ENCODE measurements around the gene GALT.
"Not testable (repeated sequence)": the region's sequence is repeated elsewhere in the genome, so short reads cannot be mapped to it uniquely, and the experiment has no call there.

Gene GALT

GRCh38 chr9:34627716-34628655 is 18.5 kb upstream of the GALT start:
- DNase-seq, result no peak

DNA sequence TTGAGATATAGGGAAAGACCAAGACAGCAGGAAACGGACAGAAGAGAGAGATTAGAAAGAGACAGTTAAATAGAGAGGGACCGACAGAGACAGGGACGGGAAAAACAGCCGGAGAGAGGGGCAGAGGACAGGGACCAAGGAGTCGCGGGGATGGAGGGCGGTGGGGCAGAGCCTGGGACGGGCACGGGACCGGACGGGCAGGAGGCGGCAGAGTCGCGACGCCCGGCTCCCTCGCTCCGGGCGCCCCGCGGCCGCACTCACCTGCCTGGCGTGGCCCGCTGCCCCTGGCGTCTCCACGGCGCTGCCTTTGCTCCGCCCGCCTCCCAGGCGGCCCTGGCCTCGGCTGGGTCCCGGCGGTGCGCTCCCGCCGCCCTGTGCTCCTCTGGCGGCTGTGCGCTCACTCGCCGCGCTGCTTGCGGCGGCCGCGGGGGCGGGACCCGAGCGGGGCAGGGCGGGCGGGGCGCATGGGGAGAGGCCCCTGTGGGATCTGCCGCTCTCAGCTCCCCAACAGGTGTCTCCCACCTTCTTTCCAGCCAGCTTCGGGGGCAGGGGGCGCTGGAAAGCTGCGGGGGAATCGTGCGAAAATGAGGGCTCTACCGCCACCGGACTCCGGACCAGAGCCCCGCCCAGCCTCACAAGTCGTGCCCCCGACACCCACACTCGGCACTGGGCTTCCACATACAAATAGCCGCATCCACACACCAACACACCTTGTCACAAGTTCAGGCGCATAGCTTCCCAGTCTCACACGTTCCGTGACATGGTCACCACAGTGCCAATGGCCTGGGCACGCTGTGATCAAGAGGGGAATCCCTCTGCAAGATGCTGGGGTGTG is 17.6 kb upstream of the GALT start, which contains the start of gene ARID3C:
ARID3C (minus strand) TSS at position 411 of the 835 bp plus-strand sequence. CDS start 1,052 bp downstream, outside the sequence.
- DNase-seq, result no peak

DNA sequence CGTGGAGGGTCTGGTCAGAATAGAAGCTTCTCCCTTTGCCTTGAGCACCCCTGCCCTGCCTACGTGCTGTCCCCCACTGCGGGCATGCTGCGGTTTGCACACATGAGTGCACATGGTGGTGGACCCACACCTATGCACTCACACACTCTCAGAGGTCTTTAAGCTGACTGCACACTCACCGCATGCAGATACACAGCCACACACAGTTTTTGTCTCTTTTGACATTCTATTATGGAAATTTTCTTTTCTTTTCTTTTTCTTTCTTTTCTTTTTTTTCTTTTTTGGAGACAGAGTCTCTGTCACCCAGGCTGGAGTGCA is 17.0 kb upstream of the GALT start:
- no peak for DNase-seq

DNA sequence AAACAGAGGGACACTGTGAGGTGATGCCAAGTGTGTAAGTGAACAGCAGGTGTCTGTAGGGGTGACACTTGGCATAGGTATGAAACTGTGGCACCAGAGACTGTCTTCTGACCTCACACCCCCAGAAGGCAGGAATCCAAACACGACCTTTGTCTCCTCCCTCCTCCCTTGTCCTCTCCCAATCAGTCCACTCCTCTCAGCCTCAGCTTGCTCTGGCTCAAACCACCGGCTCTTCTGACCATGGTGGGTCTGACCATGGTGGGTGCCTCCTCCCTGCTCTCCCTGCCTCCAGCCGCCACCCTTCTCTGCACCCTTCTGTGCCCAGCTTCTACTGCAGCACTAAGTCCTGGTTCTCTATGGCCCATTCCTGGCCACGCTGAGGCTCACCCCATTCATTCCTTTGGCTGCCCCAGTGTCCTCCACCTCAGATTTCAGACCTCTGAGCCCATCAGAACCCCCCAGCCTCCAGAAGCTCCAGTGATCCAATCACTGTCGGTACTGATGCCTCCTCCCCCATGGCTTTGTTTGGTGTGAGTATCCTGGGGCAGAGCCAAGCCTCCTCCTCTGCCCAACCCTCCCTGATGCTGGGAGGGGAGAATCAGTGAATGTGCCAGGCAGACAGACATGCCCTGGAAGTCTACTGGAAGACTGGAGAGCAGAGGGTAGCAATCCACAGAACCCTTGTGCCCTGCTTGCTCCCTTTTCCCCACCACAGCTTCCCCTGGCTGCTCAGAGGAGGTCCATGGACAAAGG is 15.9 kb upstream of the GALT start:
- no peak for DNase-seq

DNA sequence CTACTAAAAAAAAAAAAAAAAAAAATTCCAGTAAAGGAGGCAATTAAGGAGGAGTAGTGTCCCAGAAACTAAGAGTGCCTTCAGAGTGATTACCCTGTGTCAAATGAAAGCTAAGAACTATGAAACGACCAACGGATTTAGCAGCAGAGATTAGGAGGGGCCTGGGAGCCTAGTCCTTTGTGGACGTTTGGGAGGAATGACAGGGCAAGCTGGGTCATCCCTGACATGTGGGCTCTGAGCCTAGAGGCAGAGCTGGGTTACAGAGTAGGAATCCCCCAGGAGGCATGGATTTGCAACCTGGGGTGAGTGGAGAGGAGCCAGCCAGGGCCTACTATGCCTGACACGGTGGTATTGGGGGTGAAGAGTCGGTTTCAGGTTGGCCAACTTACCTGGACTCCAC is 13.3 kb upstream of the GALT start:
- DNase-seq, result no peak

GRCh38 chr9:34633851-34634550 is 12.5 kb upstream of the GALT start:
- DNase-seq, result peak; percentile 52

GRCh38 chr9:34634551-34635248 is 11.8 kb upstream of the GALT start:
- no peak for DNase-seq

DNA sequence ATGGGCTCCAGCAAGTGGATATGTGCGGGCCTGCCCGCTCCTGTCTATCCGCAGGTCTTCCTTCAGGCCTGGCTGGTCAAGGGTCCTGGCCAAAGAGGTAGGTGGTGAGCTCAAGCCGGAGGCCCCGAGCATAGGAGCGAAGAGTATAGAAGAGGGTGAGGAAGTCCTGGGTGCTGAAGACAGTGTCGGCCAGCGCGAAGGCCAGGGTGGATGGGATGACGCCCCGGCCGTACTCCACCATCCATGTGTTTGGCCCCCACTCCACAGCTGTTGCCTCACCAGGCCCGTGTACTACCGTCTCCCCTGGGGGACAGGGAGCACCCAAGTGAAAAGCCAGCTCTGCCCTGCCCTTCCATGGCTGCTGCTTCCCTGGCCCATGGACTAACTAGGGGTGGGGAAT is 10.9 kb upstream of the GALT start:
- no peak for DNase-seq

GRCh38 chr9:34636791-34637355 is 9.6 kb upstream of the GALT start:
- DNase-seq, result no peak

GRCh38 chr9:34637356-34638137 is 8.9 kb upstream of the GALT start, which contains the start of gene SIGMAR1:
Gene SIGMAR1 (minus strand): TSS chr9:34637787. CDS start chr9:34637697, 90 bp downstream.
- peak; percentile 94 for DNase-seq

DNA sequence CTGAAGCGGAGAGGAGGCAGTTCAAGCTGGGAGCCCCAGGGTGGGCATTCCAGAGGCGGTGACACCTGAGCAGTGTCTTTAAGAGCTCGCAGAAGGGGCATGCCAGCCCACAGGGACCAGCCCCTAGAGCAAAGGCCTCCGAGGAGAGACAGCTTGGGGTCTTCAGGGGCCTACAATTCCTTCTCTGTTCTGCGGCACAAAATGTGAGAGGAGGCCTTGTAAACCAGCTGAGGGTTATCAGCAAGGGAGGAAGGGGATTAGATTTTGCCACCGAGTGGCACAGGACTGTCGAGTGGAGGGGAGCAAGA is 8.4 kb upstream of the GALT start:
- DNase-seq, result no peak

GRCh38 chr9:34639322-34639721 is 7.2 kb upstream of the GALT start:
- DNase-seq, result not testable (repeated sequence)

GRCh38 chr9:34642679-34643078 is 3.8 kb upstream of the GALT start:
- no peak for DNase-seq

DNA sequence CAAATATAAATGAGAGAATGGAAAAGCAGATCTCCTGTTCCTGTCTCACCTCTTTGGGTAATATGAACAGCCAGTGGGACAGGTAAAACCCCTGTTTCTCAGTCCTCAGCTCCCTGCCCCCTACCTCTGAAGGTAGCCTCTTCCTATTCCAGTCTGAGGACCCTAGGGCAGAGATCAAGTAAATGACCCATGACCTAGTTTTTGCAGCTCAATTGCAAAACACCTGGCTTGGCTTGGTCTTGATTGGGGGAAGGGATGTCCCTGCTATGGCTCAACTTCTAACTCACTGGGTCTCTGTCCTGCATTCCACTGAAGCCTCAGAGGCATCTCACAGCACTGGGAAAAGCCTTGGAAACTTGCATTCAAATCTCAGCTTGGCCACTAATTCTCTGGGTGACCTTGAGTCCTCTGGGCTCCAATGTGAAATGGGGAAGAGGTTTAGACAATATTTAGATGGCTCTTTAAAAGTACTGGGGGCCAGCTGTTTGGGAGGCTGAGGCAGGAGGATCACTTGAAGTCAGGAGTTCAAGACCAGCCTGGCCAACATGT is 1.6 kb upstream of the GALT start:
- no peak for DNase-seq

- DNase-seq, result no peak
Measured at GRCh38 chr9:34647084-34647403, 569 bp downstream of the GALT start.

DNA sequence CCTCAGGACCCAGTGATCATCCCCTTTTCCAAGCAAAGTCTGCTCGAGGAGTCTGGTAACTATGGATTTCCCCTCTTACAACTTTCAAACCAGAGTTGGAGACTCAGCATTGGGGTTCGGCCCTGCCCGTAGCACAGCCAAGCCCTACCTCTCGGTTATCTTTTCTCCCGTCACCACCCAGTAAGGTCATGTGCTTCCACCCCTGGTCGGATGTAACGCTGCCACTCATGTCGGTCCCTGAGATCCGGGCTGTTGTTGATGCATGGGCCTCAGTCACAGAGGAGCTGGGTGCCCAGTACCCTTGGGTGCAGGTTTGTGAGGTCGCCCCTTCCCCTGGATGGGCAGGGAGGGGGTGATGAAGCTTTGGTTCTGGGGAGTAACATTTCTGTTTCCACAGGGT is 1.2 kb downstream of the GALT start:
- no peak for DNase-seq

- DNase-seq, result no peak
Measured at GRCh38 chr9:34648673-34649072, 2.2 kb downstream of the GALT start.

- no peak for DNase-seq
Measured at GRCh38 chr9:34650816-34651215, 4.3 kb downstream of the GALT start.

DNA sequence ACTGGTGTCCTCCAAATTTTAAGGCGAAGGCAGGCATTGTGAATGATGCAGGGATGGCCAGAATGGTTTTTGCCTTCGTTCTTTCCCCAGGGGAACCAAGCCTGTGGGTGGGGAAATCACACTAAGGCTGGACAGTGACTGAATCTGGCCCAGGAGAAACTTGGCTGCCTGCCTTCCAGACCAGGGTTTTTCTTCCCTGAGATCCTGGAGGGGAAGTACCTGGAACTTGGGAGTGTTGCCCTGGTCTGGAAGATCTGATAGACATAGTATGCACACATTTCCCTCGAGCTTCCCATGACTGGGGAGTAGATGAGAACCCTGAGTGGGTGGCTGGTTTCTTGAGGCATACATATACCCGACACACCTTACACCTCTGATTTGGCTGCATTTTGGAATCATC is 4.8 kb downstream of the GALT start:
- no peak for DNase-seq

DNA sequence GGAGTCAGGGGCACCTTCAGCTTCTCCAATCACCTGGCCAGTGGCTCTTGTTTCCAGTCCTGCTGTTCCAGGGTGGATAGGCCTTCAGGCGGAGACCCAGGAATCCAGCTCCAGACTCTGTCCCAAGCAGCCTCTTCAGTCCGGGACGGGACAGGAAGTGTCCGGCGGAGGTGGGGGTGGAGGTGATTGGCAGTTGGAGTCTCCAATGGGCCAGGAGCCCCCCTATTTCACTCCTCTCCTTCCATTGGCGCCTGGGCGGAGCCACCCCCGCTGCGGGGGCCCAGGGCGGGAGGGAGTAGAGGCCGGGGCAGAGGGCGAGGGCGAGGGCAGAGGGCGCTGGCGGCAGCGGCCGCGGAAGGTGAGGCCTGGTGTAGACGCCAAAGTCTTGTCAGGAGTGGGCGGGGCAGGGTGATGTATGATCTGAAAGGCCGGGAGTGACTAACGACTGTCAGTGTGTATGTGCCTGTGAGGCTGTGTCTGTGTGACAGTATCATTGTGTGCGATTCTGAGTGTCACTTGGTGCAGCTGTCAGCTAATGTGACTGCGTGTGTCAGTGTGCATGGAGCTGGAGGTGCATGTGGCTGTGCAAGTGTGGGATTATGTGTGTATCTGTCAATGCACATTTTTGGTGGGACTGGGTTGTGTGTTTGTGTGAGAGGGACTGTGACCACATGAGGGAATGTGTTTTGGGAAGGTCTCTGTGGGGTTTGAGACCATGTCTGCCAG is 5.6 kb downstream of the GALT start, which contains the start of gene IL11RA:
IL11RA (plus strand) TSS at position 310 of the 726 bp plus-strand sequence. CDS start 3,033 bp downstream, outside the sequence.
- peak; percentile 82 for DNase-seq

Data from fibroblast of skin of abdomen (primary cell).